WTC11 (cell line): ENCODE results near the gene CERS3. TPM values are rescaled to one million over a fixed set of nuclear protein-coding genes. Genes with fewer than 3 reads are reported as not detected.

Experiments used
- ATAC-seq: fragments of 200-7000 bp; cut with Tn5 transposase; 2 replicates; pipeline ENCODE4 v1.10.0; 2021; ENCODE audit warnings: mild to moderate bottlenecking, moderate library complexity
- CTCF ChIA-PET: fragments of 300-600 bp; sonication (Branson Sonifier 250); formaldehyde crosslinking; loops from one replicate; lab custom pipeline; 2021; ENCODE audit warnings: antibody characterized with exemption; lab: Charles Lee
- POLR2A ChIA-PET: fragments of 350-600 bp; sonication (Branson Sonifier 250); formaldehyde crosslinking; loops from one replicate; lab custom pipeline; 2021; ENCODE audit warnings: antibody characterized with exemption; lab: Charles Lee
- DNase-seq: peaks from one replicate; pipeline ENCODE4 v3.0.0; 2021; ENCODE audit warnings: low spot score
- H3K27ac Mint-ChIP-seq: 2 replicates; pipeline ENCODE4 v1.8.0; 2021; ENCODE audit warnings: mixed read lengths
- H3K27me3 Mint-ChIP-seq: 2 replicates; pipeline ENCODE4 v1.8.0; 2021; ENCODE audit warnings: low read depth, mild to moderate bottlenecking, moderate library complexity, mixed read lengths
- H3K36me3 Mint-ChIP-seq: 2 replicates; pipeline ENCODE4 v1.8.0; 2021; ENCODE audit warnings: mixed read lengths
- H3K4me1 Mint-ChIP-seq: 2 replicates; pipeline ENCODE4 v1.8.0; 2022; ENCODE audit warnings: mixed read lengths
- H3K4me3 Mint-ChIP-seq: 2 replicates; pipeline ENCODE4 v1.8.0; 2021; ENCODE audit warnings: mild to moderate bottlenecking, moderate library complexity, mixed read lengths
- H3K9me3 Mint-ChIP-seq: 2 replicates; pipeline ENCODE4 v1.8.0; 2021; ENCODE audit warnings: mixed read lengths
- FOXP4 ChIP-seq: sonication (generic); formaldehyde crosslinking; IDR thresholded peaks from 2 replicates; pipeline ENCODE4 v1.8.0; 2022; ENCODE audit warnings: mild to moderate bottlenecking, missing genetic modification reagents
- GABPB1 ChIP-seq: sonication (generic); formaldehyde crosslinking; IDR thresholded peaks from 2 replicates; pipeline ENCODE4 v1.8.1; 2023; ENCODE audit warnings: mild to moderate bottlenecking, missing genetic modification reagents
- GRHL2 ChIP-seq: fragments of 250-450 bp; sonication (Bioruptor Pico); IDR thresholded peaks from 2 replicates; pipeline ENCODE4 v1.8.0; 2022; ENCODE audit warnings: mild to moderate bottlenecking, moderate library complexity; ENCODE audit not compliant: insufficient replicate concordance, severe bottlenecking
- MLX ChIP-seq: sonication (generic); formaldehyde crosslinking; IDR thresholded peaks from 2 replicates; pipeline ENCODE4 v1.8.1; 2023; ENCODE audit warnings: mild to moderate bottlenecking, missing genetic modification reagents, moderate library complexity
- MXD4 ChIP-seq: fragments of 250-450 bp; sonication (Bioruptor Pico); IDR thresholded peaks from 2 replicates; pipeline ENCODE4 v1.8.0; 2021; ENCODE audit warnings: mild to moderate bottlenecking, moderate library complexity, borderline replicate concordance
- MYBL2 ChIP-seq: sonication (generic); formaldehyde crosslinking; IDR thresholded peaks from 2 replicates; pipeline ENCODE4 v1.8.1; 2023; ENCODE audit warnings: mild to moderate bottlenecking, moderate library complexity, missing genetic modification reagents
- NR1H2 ChIP-seq: sonication (generic); formaldehyde crosslinking; IDR thresholded peaks from 2 replicates; pipeline ENCODE4 v1.9.0; 2021; ENCODE audit warnings: mild to moderate bottlenecking, moderate library complexity, missing genetic modification reagents
- NR3C1 ChIP-seq: sonication (generic); formaldehyde crosslinking; conservative IDR thresholded peaks from 2 replicates; pipeline ENCODE4 v1.8.1; 2023; ENCODE audit warnings: low read depth, mild to moderate bottlenecking, missing genetic modification reagents
- PRRX2 ChIP-seq: fragments of 250-450 bp; sonication (Bioruptor Pico); IDR thresholded peaks from 2 replicates; pipeline ENCODE4 v1.8.0; 2021; ENCODE audit warnings: mild to moderate bottlenecking
- SMAD4 ChIP-seq: sonication (generic); formaldehyde crosslinking; IDR thresholded peaks from 2 replicates; pipeline ENCODE4 v1.8.0; 2022; ENCODE audit warnings: mild to moderate bottlenecking, missing genetic modification reagents
- TCF7 ChIP-seq: sonication (generic); formaldehyde crosslinking; IDR thresholded peaks from 2 replicates; pipeline ENCODE4 v1.8.0; 2022; ENCODE audit warnings: mild to moderate bottlenecking, low read depth, missing genetic modification reagents, moderate library complexity
- TEAD4 ChIP-seq: sonication (generic); formaldehyde crosslinking; IDR thresholded peaks from 2 replicates; pipeline ENCODE4 v1.8.0; 2022; ENCODE audit warnings: mild to moderate bottlenecking, missing genetic modification reagents
- ZNF121 ChIP-seq: sonication (generic); formaldehyde crosslinking; IDR thresholded peaks from 2 replicates; pipeline ENCODE4 v1.8.0; 2023; ENCODE audit warnings: missing genetic modification reagents
- ZNF138 ChIP-seq: sonication (generic); formaldehyde crosslinking; conservative IDR thresholded peaks from 2 replicates; pipeline ENCODE4 v1.8.1; 2022; ENCODE audit warnings: mild to moderate bottlenecking, moderate library complexity, missing genetic modification reagents
- ZNF232 ChIP-seq: sonication (generic); formaldehyde crosslinking; IDR thresholded peaks from 2 replicates; pipeline ENCODE4 v1.8.0; 2022; ENCODE audit warnings: mild to moderate bottlenecking, missing genetic modification reagents
- ZNF425 ChIP-seq: fragments of 250-450 bp; sonication (Bioruptor Pico); conservative IDR thresholded peaks from 2 replicates; pipeline ENCODE4 v1.9.0; 2021; ENCODE audit warnings: mild to moderate bottlenecking
- ZNF512 ChIP-seq: sonication (generic); formaldehyde crosslinking; IDR thresholded peaks from 2 replicates; pipeline ENCODE4 v1.8.1; 2022; ENCODE audit warnings: missing genetic modification reagents, borderline replicate concordance
- ZNF671 ChIP-seq: fragments of 250-450 bp; sonication (Bioruptor Pico); IDR thresholded peaks from 2 replicates; pipeline ENCODE4 v1.8.0; 2021; ENCODE audit warnings: mild to moderate bottlenecking
- total RNA-seq: library from RNA; stranded (reverse); gene quantifications from 3 replicates; pipeline ENCODE4 v1.2.3, GENCODE V29; 2021
- TF ChIP-seq, protein P1 (sequence below): sonication (generic); formaldehyde crosslinking; IDR thresholded peaks from 2 replicates; pipeline ENCODE4 v1.8.1; 2022; ENCODE audit warnings: low read depth, mild to moderate bottlenecking, moderate library complexity, missing genetic modification reagents, borderline replicate concordance
- TF ChIP-seq, protein P2 (sequence below): sonication (generic); formaldehyde crosslinking; IDR thresholded peaks from 2 replicates; pipeline ENCODE4 v1.8.1; 2022; ENCODE audit warnings: mild to moderate bottlenecking, missing genetic modification reagents, moderate library complexity, borderline replicate concordance
- TF ChIP-seq, protein P3 (sequence below): fragments of 250-450 bp; sonication (Bioruptor Pico); IDR thresholded peaks from 2 replicates; pipeline ENCODE4 v1.9.0; 2021; ENCODE audit warnings: mild to moderate bottlenecking
- TF ChIP-seq, protein P4 (sequence below): sonication (generic); formaldehyde crosslinking; IDR thresholded peaks from 2 replicates; pipeline ENCODE4 v1.8.0; 2022; ENCODE audit warnings: mild to moderate bottlenecking, missing genetic modification reagents
- TF ChIP-seq, protein P5 (sequence below): sonication (generic); formaldehyde crosslinking; IDR thresholded peaks from 2 replicates; pipeline ENCODE4 v1.8.0; 2023; ENCODE audit warnings: missing genetic modification reagents

Gene CERS3
- total RNA-seq, 1 experiment from 2014 or later: 0.74 TPM

- Mint-ChIP-seq H3K4me1 (peaks cover 6% of the 10 kb centered on the region), H3K36me3 (peaks cover 31% of the 10 kb centered on the region), H3K9me3 (peaks cover 54% of the 10 kb centered on the region), H3K4me3 (no peak overlapping the region), H3K27ac (no peak overlapping the region), H3K27me3 (peaks cover 7% of the 10 kb centered on the region)
- DNase-seq (no peak), ATAC-seq (no peak)
- no peak for TF ChIP-seq FOXP4 (CRISPR knock-in tag)
- POLR2A ChIA-PET: no interaction called here
- CTCF ChIA-PET: no interaction called here
These were observed 90.2 kb downstream of the CERS3 start for GRCh38 chr15:100438570-100438969.

DNA sequence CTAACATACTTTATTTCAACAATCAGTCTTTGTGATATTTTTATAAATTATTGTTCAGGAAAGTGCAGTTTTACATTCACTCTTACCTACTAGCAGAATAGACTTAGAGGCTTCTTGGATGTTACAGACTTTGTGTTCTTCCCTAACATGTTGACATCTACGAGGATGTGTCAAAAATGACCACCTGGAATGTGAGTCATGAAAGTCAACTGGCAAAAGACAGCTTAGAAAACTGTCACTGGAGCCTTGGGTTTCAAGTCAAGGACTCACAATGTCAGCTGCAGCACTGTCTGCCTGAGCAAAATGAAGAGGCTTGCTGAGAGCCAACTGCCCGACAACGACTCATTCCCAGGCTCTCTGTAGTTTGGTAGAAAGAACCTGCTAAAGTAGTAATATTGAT, 91.5 kb downstream of the CERS3 start:
- H3K4me3 Mint-ChIP-seq: no peak overlapping the region
- TF ChIP-seq MYBL2 (CRISPR knock-in tag) (no peak), ZNF671 (CRISPR knock-in tag) (no peak), ZNF138 (CRISPR knock-in tag) (no peak), ZNF512 (no peak), PRRX2 (CRISPR knock-in tag) (no peak), SMAD4 (CRISPR knock-in tag) (no peak), NR3C1 (CRISPR knock-in tag) (no peak), MXD4 (CRISPR knock-in tag) (no peak), ZNF121 (CRISPR knock-in tag) (no peak), GABPB1 (CRISPR knock-in tag) (no peak)
- TF ChIP-seq, protein P1, sequence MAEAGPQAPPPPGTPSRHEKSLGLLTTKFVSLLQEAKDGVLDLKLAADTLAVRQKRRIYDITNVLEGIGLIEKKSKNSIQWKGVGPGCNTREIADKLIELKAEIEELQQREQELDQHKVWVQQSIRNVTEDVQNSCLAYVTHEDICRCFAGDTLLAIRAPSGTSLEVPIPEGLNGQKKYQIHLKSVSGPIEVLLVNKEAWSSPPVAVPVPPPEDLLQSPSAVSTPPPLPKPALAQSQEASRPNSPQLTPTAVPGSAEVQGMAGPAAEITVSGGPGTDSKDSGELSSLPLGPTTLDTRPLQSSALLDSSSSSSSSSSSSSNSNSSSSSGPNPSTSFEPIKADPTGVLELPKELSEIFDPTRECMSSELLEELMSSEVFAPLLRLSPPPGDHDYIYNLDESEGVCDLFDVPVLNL (CRISPR knock-in tag): no peak
- TF ChIP-seq, protein P2, sequence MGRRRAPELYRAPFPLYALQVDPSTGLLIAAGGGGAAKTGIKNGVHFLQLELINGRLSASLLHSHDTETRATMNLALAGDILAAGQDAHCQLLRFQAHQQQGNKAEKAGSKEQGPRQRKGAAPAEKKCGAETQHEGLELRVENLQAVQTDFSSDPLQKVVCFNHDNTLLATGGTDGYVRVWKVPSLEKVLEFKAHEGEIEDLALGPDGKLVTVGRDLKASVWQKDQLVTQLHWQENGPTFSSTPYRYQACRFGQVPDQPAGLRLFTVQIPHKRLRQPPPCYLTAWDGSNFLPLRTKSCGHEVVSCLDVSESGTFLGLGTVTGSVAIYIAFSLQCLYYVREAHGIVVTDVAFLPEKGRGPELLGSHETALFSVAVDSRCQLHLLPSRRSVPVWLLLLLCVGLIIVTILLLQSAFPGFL (CRISPR knock-in tag): no peak
- TF ChIP-seq, all 79 proteins: peak for 0
- ChIA-PET CTCF (no interaction called here), POLR2A (no interaction called here)
- ATAC-seq (no peak), DNase-seq (no peak)
- Mint-ChIP-seq H3K27me3 (peaks cover 4% of the 10 kb centered on the region), H3K36me3 (peaks cover 28% of the 10 kb centered on the region), H3K27ac (no peak overlapping the region), H3K9me3 (peaks cover 51% of the 10 kb centered on the region), H3K4me1 (peaks cover 6% of the 10 kb centered on the region)

GRCh38 chr15:100434561-100434960, 94.2 kb downstream of the CERS3 start:
- DNase-seq: no peak
- Mint-ChIP-seq H3K4me1 (peaks cover 6% of the 10 kb centered on the region), H3K4me3 (no peak overlapping the region), H3K27me3 (no peaks in the 10 kb centered on the region; the same call in 1 of the 2 replicates), H3K27ac (no peak overlapping the region), H3K9me3 (peaks cover 24% of the 10 kb centered on the region), H3K36me3 (peaks cover 2% of the 10 kb centered on the region; the same call in 1 of the 2 replicates)
- CTCF ChIA-PET: no interaction called here
- POLR2A ChIA-PET: no interaction called here
- ATAC-seq: no peak
- TF ChIP-seq GRHL2 (CRISPR knock-in tag) (no peak), TCF7 (CRISPR knock-in tag) (no peak), TEAD4 (CRISPR knock-in tag) (no peak), ZNF425 (CRISPR knock-in tag) (no peak), ZNF232 (CRISPR knock-in tag) (no peak), MLX (CRISPR knock-in tag) (no peak), NR1H2 (CRISPR knock-in tag) (no peak)
- TF ChIP-seq, protein P3, sequence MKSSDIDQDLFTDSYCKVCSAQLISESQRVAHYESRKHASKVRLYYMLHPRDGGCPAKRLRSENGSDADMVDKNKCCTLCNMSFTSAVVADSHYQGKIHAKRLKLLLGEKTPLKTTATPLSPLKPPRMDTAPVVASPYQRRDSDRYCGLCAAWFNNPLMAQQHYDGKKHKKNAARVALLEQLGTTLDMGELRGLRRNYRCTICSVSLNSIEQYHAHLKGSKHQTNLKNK (CRISPR knock-in tag): no peak
- TF ChIP-seq, protein P4, sequence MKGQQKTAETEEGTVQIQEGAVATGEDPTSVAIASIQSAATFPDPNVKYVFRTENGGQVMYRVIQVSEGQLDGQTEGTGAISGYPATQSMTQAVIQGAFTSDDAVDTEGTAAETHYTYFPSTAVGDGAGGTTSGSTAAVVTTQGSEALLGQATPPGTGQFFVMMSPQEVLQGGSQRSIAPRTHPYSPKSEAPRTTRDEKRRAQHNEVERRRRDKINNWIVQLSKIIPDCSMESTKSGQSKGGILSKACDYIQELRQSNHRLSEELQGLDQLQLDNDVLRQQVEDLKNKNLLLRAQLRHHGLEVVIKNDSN (CRISPR knock-in tag): no peak
- TF ChIP-seq, protein P5, sequence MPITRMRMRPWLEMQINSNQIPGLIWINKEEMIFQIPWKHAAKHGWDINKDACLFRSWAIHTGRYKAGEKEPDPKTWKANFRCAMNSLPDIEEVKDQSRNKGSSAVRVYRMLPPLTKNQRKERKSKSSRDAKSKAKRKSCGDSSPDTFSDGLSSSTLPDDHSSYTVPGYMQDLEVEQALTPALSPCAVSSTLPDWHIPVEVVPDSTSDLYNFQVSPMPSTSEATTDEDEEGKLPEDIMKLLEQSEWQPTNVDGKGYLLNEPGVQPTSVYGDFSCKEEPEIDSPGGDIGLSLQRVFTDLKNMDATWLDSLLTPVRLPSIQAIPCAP (CRISPR knock-in tag): no peak
